ENCODE results near the gene VPS26C. TPM values are rescaled to one million over a fixed set of nuclear protein-coding genes. Genes with fewer than 3 reads are reported as not detected.

VPS26C gene
- total RNA-seq, 2 experiments from 2014 or later, result 31.8 to 36.0 TPM

GRCh38 chr21:37193006-37193405 is 74.1 kb downstream of the VPS26C start:
- peaks cover 72% of the 10 kb centered on the region for H3K36me3 ChIP-seq (ENCODE audit: insufficient read depth, low read length)
- Mint-ChIP-seq H3K27ac (no peak overlapping the region), H3K4me3 (no peak overlapping the region)

DNA sequence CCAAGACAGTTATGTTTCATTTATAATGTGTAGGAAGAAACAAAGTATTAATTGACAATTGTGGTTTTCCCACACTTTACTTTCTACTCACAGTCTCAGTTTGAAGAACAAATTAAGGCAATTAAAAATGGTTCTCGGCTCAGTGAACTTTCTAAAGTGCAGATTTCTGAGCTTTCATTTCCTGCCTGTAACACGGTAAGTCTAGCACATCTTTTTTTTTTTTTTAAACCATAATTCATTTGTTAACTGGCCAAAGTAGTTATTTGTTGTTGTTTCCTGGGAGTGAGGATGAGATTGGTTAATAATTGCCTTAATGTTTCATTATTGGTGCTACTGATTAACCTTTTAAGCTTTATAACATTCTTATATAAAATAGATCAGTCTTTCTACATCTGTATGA is 75.1 kb downstream of the VPS26C start:
- ChIA-PET CTCF (no interaction called here), POLR2A (no interaction called here)
- peaks cover 90% of the 10 kb centered on the region for H3K36me3 Mint-ChIP-seq (ENCODE audit: low read depth)

More at GRCh38 chr21:37193006-37193405, 74.1 kb downstream of the VPS26C start:
- Histone ChIP-seq H3K9me3 (ENCODE audit: control insufficient read depth in 1 of 2, insufficient read depth in 1 of 2, low read length in 2 of 2) (no peaks in the 10 kb centered on the region), H3K4me1 (ENCODE audit: insufficient read depth, low read length) (no peaks in the 10 kb centered on the region), H3K4me3 (ENCODE audit: low read length) (no peak overlapping the region), H3K27ac (ENCODE audit: low read depth in 1 of 2, low read length in 2 of 2) (no peak overlapping the region), H3K27me3 (ENCODE audit: control insufficient read depth in 1 of 2, insufficient read depth in 2 of 2, low read length in 2 of 2) (no peaks in the 10 kb centered on the region)
- TF ChIP-seq, protein P1, sequence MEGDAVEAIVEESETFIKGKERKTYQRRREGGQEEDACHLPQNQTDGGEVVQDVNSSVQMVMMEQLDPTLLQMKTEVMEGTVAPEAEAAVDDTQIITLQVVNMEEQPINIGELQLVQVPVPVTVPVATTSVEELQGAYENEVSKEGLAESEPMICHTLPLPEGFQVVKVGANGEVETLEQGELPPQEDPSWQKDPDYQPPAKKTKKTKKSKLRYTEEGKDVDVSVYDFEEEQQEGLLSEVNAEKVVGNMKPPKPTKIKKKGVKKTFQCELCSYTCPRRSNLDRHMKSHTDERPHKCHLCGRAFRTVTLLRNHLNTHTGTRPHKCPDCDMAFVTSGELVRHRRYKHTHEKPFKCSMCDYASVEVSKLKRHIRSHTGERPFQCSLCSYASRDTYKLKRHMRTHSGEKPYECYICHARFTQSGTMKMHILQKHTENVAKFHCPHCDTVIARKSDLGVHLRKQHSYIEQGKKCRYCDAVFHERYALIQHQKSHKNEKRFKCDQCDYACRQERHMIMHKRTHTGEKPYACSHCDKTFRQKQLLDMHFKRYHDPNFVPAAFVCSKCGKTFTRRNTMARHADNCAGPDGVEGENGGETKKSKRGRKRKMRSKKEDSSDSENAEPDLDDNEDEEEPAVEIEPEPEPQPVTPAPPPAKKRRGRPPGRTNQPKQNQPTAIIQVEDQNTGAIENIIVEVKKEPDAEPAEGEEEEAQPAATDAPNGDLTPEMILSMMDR (IDR thresholded peaks at IDR 0.05), result no peak
- DNase-seq (no peak), ATAC-seq (ENCODE audit: poor library complexity) (no peak)
- Mint-ChIP-seq H3K27me3 (no peaks in the 10 kb centered on the region), H3K9me3 (no peaks in the 10 kb centered on the region), H3K36me3 (ENCODE audit: low read depth) (peaks cover 90% of the 10 kb centered on the region), H3K4me1 (ENCODE audit: low read depth) (no peaks in the 10 kb centered on the region)
- intact Hi-C loops (cut with DNase I, micrococcal nuclease), result no loop called here
- ChIA-PET POLR2A (no interaction called here), CTCF (no interaction called here)

DNA sequence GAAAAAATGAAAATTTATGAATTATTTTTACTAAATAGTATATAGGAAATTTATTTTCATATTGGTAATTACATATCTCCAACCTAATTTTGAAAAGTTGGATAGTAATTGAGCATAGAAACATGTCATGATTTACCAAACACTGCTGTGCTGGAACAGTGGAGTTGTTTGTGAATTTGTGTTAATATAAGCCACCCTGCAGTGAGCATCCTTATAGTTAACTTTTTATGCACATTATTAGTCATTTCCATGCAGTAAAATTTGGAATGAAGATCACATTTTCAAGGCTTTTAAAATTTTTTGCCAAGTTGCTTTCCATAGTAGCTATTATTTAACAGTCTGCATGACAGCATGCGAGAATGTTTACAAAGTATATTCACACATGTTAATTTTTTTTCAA is 78.3 kb downstream of the VPS26C start:
- peaks cover 74% of the 10 kb centered on the region for H3K36me3 Mint-ChIP-seq (ENCODE audit: low read depth)
- TF ChIP-seq, protein P1 (IDR thresholded peaks at IDR 0.05), result no peak
- H3K27ac Mint-ChIP-seq, result no peak overlapping the region
- Histone ChIP-seq H3K36me3 (ENCODE audit: insufficient read depth, low read length) (peaks cover 54% of the 10 kb centered on the region), H3K27ac (ENCODE audit: low read depth in 1 of 2, low read length in 2 of 2) (no peak overlapping the region), H3K4me1 (ENCODE audit: insufficient read depth, low read length) (no peaks in the 10 kb centered on the region), H3K4me3 (ENCODE audit: low read length) (no peak overlapping the region), H3K9me3 (ENCODE audit: control insufficient read depth in 1 of 2, insufficient read depth in 1 of 2, low read length in 2 of 2) (no peaks in the 10 kb centered on the region), H3K27me3 (ENCODE audit: control insufficient read depth in 1 of 2, insufficient read depth in 2 of 2, low read length in 2 of 2) (no peaks in the 10 kb centered on the region)
- ATAC-seq (ENCODE audit: poor library complexity) (no peak), DNase-seq (no peak)
- no peak overlapping the region for H3K4me3 Mint-ChIP-seq
- no peaks in the 10 kb centered on the region for H3K9me3 Mint-ChIP-seq
- H3K4me1 Mint-ChIP-seq (ENCODE audit: low read depth), result no peaks in the 10 kb centered on the region
- ChIA-PET CTCF (no interaction called here), POLR2A (no interaction called here)
- no peaks in the 10 kb centered on the region for H3K27me3 Mint-ChIP-seq
- intact Hi-C loops (cut with DNase I, micrococcal nuclease), result no loop called here

More for the DNA sequence above, 75.1 kb downstream of the VPS26C start:
- Histone ChIP-seq H3K36me3 (ENCODE audit: insufficient read depth, low read length) (peaks cover 75% of the 10 kb centered on the region), H3K4me1 (ENCODE audit: insufficient read depth, low read length) (no peaks in the 10 kb centered on the region), H3K27ac (ENCODE audit: low read depth in 1 of 2, low read length in 2 of 2) (no peak overlapping the region), H3K27me3 (ENCODE audit: control insufficient read depth in 1 of 2, insufficient read depth in 2 of 2, low read length in 2 of 2) (no peaks in the 10 kb centered on the region), H3K4me3 (ENCODE audit: low read length) (no peak overlapping the region), H3K9me3 (ENCODE audit: control insufficient read depth in 1 of 2, insufficient read depth in 1 of 2, low read length in 2 of 2) (no peaks in the 10 kb centered on the region)
- TF ChIP-seq, protein P1 (IDR thresholded peaks at IDR 0.05), result no peak
- no peaks in the 10 kb centered on the region for H3K27me3 Mint-ChIP-seq
- no peaks in the 10 kb centered on the region for H3K9me3 Mint-ChIP-seq
- no peak overlapping the region for H3K27ac Mint-ChIP-seq
- H3K4me1 Mint-ChIP-seq (ENCODE audit: low read depth), result no peaks in the 10 kb centered on the region
- ATAC-seq (ENCODE audit: poor library complexity) (no peak), DNase-seq (no peak)
- intact Hi-C loops (cut with DNase I, micrococcal nuclease), result no loop called here
- no peak overlapping the region for H3K4me3 Mint-ChIP-seq

Measured in CD4-positive, alpha-beta T cell (primary cell).